ENCODE results near the gene CCL18. TPM values are rescaled to one million over a fixed set of nuclear protein-coding genes. Genes with fewer than 3 reads are reported as not detected.
A peak's percentile ranks its signal among the peaks of the same experiment; 100 is the strongest.

The CCL18 gene
- total and polyA plus RNA-seq, 10 of the 15 experiments (the other 5 are each of a cell fraction or from before 2014, with no cell fraction given), result 0.26 TPM; not detected in 9

GRCh38 chr17:36088670-36089338 is 24.7 kb downstream of the CCL18 start (continued):
- TF ChIP-seq, protein P1, sequence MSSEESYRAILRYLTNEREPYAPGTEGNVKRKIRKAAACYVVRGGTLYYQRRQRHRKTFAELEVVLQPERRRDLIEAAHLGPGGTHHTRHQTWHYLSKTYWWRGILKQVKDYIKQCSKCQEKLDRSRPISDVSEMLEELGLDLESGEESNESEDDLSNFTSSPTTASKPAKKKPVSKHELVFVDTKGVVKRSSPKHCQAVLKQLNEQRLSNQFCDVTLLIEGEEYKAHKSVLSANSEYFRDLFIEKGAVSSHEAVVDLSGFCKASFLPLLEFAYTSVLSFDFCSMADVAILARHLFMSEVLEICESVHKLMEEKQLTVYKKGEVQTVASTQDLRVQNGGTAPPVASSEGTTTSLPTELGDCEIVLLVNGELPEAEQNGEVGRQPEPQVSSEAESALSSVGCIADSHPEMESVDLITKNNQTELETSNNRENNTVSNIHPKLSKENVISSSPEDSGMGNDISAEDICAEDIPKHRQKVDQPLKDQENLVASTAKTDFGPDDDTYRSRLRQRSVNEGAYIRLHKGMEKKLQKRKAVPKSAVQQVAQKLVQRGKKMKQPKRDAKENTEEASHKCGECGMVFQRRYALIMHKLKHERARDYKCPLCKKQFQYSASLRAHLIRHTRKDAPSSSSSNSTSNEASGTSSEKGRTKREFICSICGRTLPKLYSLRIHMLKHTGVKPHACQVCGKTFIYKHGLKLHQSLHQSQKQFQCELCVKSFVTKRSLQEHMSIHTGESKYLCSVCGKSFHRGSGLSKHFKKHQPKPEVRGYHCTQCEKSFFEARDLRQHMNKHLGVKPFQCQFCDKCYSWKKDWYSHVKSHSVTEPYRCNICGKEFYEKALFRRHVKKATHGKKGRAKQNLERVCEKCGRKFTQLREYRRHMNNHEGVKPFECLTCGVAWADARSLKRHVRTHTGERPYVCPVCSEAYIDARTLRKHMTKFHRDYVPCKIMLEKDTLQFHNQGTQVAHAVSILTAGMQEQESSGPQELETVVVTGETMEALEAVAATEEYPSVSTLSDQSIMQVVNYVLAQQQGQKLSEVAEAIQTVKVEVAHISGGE (CRISPR knock-in tag; IDR thresholded peaks at IDR 0.05), result no peak
- TF ChIP-seq SMAD1 (IDR thresholded peaks at IDR 0.05; ENCODE audit: low read depth, partially characterized antibody) (peak; percentile 84), CREB1 (IDR thresholded peaks at IDR 0.05; ENCODE audit: low read depth) (0 out of 2 replicates have a peak, but pooled peaks have one; percentile 8), TAF1 (IDR thresholded peaks at IDR 0.05; ENCODE audit: borderline replicate concordance, low read depth, low read length) (no peak), NFIC (IDR thresholded peaks at IDR 0.05; ENCODE audit: low read depth, low read length) (no peak)

DNA sequence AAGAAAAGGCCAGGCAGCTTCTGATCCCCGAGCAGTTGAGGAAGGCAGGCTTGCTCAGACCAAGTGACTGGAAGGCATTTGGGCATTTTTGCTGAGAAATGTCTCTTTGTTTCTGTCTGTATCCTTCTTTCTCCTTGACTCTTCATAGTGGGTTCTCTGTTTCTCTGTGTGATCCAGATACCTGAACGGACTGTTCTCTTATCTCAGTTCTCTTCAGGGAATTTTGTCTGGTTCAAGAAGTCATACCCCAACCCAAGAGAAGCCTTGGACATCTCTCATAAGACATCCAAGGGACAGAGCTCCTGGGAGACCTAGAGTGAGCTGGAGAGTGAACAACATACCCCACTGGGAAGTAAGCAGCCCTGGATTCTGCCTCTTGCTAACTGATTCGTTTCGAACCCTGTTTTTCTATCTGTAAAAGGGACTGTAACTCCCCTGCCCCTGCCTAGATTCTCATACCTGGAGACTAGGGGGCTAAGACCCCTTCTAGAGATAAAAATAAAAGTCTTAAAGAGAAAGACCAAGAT is 25.3 kb downstream of the CCL18 start:
- Histone ChIP-seq H3K9ac (ENCODE audit: control insufficient read depth, insufficient read depth, low read length) (peak overlapping the region; percentile 63), H3K27me3 (replicated peaks in 1 of 2; ENCODE audit: control insufficient read depth in 2 of 2, insufficient read depth in 2 of 2, low read length in 1 of 2) (no peaks in the 10 kb centered on the region), H3K9me3 (replicated peaks; ENCODE audit: control insufficient read depth, insufficient read depth, low read length) (no peaks in the 10 kb centered on the region), H3K79me2 (ENCODE audit: control insufficient read depth, insufficient read depth, low read length) (peaks cover 2% of the 10 kb centered on the region; the same call in 1 of the 2 replicates), H3K4me1 (ENCODE audit: control insufficient read depth, insufficient read depth, low read length) (peaks cover 48% of the 10 kb centered on the region), H2AFZ (ENCODE audit: control insufficient read depth, low read depth, low read length) (no peak overlapping the region), H3K36me3 (ENCODE audit: control insufficient read depth in 2 of 2, insufficient read depth in 2 of 2, low read length in 1 of 2) (no peaks in the 10 kb centered on the region), H3K4me2 (ENCODE audit: control insufficient read depth, insufficient read depth) (peak overlapping the region; percentile 91), H4K20me1 (ENCODE audit: control insufficient read depth, insufficient read depth) (no peaks in the 10 kb centered on the region), H3K27ac (ENCODE audit: control insufficient read depth, insufficient read depth) (peak overlapping the region; percentile 87), H3K4me3 (peak overlapping the region; percentile 64)
- WGBS (ENCODE audit: insufficient coverage, insufficient replicate concordance, low lambda C conversion rate, missing lambda C conversion rate), result 28% methylated on average over 4 of the region's 4 CpGs
- SMC1A ChIA-PET (ENCODE audit: uncharacterized antibody, unreplicated experiment), result interaction anchor here (0.7 to 4.7 kb wide), 24 partner anchors 11 to 191 kb away, joined by 3 to 66 read pairs (median 7); partner anchors contain the start of genes CCL3L1, CCL3L3 and CCL4
- in situ Hi-C loops (cut with MboI) (loop anchor here (5.0 kb wide), 1 partner anchor 108 kb away; the partner anchor contains the start of genes CCL3L1 and CCL3L3), intact Hi-C loops (cut with micrococcal nuclease; ENCODE audit: unreplicated experiment) (no loop called here)
- no peak for DNase-seq (ENCODE audit: low read depth, low spot score)
- CTCF ChIA-PET, result interaction anchor here (0.6 to 4.8 kb wide), 14 partner anchors 7 to 119 kb away, joined by 3 to 61 read pairs (median 5); partner anchors contain the start of gene CCL4
- RAD21 ChIA-PET (ENCODE audit: unreplicated experiment), result interaction anchor here (0.6 to 7.9 kb wide), 23 partner anchors 8 to 394 kb away, joined by 3 to 83 read pairs (median 6); partner anchors contain the start of genes CCL4 and CCL4L2
- TF ChIP-seq, protein P2, sequence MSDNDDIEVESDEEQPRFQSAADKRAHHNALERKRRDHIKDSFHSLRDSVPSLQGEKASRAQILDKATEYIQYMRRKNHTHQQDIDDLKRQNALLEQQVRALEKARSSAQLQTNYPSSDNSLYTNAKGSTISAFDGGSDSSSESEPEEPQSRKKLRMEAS (IDR thresholded peaks at IDR 0.05; ENCODE audit: low read depth, low read length), result 0 out of 2 replicates have a peak, but pooled peaks have one; percentile 0
- peak; percentile 50; the same call in 1 of the 2 replicates for TF ChIP-seq POLR2AphosphoS2 (IDR thresholded peaks at IDR 0.05; ENCODE audit: low read depth, low read length)
- 0 out of 2 replicates have a peak, but pooled peaks have one; percentile 26 for TF ChIP-seq MTA3 (IDR thresholded peaks at IDR 0.05; ENCODE audit: borderline replicate concordance, low read length)
- no peak for TF ChIP-seq BCL11A (IDR thresholded peaks at IDR 0.05; ENCODE audit: low read depth, low read length)
- TF ChIP-seq BACH1 (IDR thresholded peaks at IDR 0.05; ENCODE audit: borderline replicate concordance), result peak; percentile 16; the same call in 1 of the 2 replicates
- TF ChIP-seq, protein P1 (CRISPR knock-in tag; IDR thresholded peaks at IDR 0.05), result peak; percentile 39; the same call in 1 of the 2 replicates
- TF ChIP-seq MYB (IDR thresholded peaks at IDR 0.05; ENCODE audit: borderline replicate concordance, low read depth, low read length), result no peak
- 0 out of 2 replicates have a peak, but pooled peaks have one; percentile 13 for TF ChIP-seq SIN3A (IDR thresholded peaks at IDR 0.05; ENCODE audit: low read depth, low read length)
- POLR2A ChIA-PET, result interaction anchor here (0.9 to 2.6 kb wide), 12 partner anchors 13 to 209 kb away, joined by 3 to 14 read pairs (median 4); partner anchors contain the start of gene CCL5
- BruUV-seq (replicated peaks), result TSS peak; percentile 94
- no peak for FAIRE-seq
- ATAC-seq, result peak; percentile 1

All from GM12878 (cell line).